GM12878 (cell line): ENCODE measurements around the gene FAM120A. TPM values are rescaled to one million over a fixed set of nuclear protein-coding genes. Genes with fewer than 3 reads are reported as not detected.

Source experiments
- ATAC-seq: fragments of 200-7000 bp; cut with Tn5 transposase; 3 replicates; pipeline ENCODE4 v1.9.1; 2020; ENCODE audit warnings: mild to moderate bottlenecking, moderate library complexity
- BruUV-seq: library from RNA; stranded (reverse); fragments of 400-500 nt; replicated peaks from 2 replicates; lab custom pipeline; 2021; lab: Mats Ljungman, UMichigan
- CTCF ChIA-PET: fragments of 300-600 bp; sonication (Branson Sonifier 250); formaldehyde crosslinking; extraction: SDS; loops from one replicate; lab custom pipeline; 2021; ENCODE audit warnings: inconsistent platforms; lab: Yijun Ruan, JAX
- POLR2A ChIA-PET: fragments of 350-600 bp; formaldehyde crosslinking; extraction: SDS; loops from one replicate; lab custom pipeline; 2021; ENCODE audit warnings: inconsistent platforms; lab: Charles Lee
- RAD21 ChIA-PET: fragments of 300-600 bp; sonication (Branson Sonifier 250); formaldehyde crosslinking; loops from one replicate; lab custom pipeline; 2023; ENCODE audit warnings: antibody characterized with exemption; ENCODE audit not compliant: unreplicated experiment; lab: Charles Lee
- SMC1A ChIA-PET: fragments of 300-600 bp; sonication (Branson Sonifier 250); formaldehyde crosslinking; loops from one replicate; lab custom pipeline; 2023; ENCODE audit not compliant: unreplicated experiment, uncharacterized antibody; lab: Charles Lee
- DNase-seq: peaks from one replicate; pipeline ENCODE4 v3.0.0-alpha.2; 2011; ENCODE audit warnings: low read depth, low spot score
- FAIRE-seq: peaks from 3 replicates; lab custom pipeline; 2011; peaks lifted over from hg19 to GRCh38; lab: Jason Lieb, UNC
- H2AFZ ChIP-seq: 2 replicates; pipeline ENCODE4 v1.6.0; 2011; ENCODE audit warnings: low read depth, low read length, control low read depth; ENCODE audit not compliant: control insufficient read depth
- H3K27ac ChIP-seq: 2 replicates; pipeline ENCODE4 v1.5.1; 2011; ENCODE audit warnings: control low read depth; ENCODE audit not compliant: control insufficient read depth, insufficient read depth
- H3K27me3 ChIP-seq, 2 experiments: replicated peaks in 1 of 2; 2 replicates each; pipeline versions ENCODE4 v1.6.0 to v1.6.1; 2011; ENCODE audit warnings: low read length in 1 of 2; ENCODE audit not compliant: control insufficient read depth in 2 of 2, insufficient read depth in 2 of 2
- H3K36me3 ChIP-seq, 2 experiments: 2 replicates each; pipeline ENCODE4 v1.5.1; 2011; ENCODE audit warnings: low read length in 1 of 2; ENCODE audit not compliant: control insufficient read depth in 2 of 2, insufficient read depth in 2 of 2
- H3K4me1 ChIP-seq: 2 replicates; pipeline ENCODE4 v1.6.1; 2011; ENCODE audit warnings: mild to moderate bottlenecking, low read length, moderate library complexity, mixed read lengths; ENCODE audit not compliant: control insufficient read depth, insufficient read depth
- H3K4me2 ChIP-seq: 2 replicates; pipeline ENCODE4 v1.6.0; 2011; ENCODE audit warnings: control low read depth; ENCODE audit not compliant: control insufficient read depth, insufficient read depth
- H3K4me3 ChIP-seq: fragments of 200-600 bp; sonication (generic); 2 replicates; pipeline ENCODE4 v1.5.1; 2016
- H3K79me2 ChIP-seq: 2 replicates; pipeline ENCODE4 v1.6.0; 2011; ENCODE audit warnings: low read length; ENCODE audit not compliant: control insufficient read depth, insufficient read depth
- H3K9ac ChIP-seq: 2 replicates; pipeline ENCODE4 v1.8.0; 2011; ENCODE audit warnings: low read length, control low read depth, mixed read lengths; ENCODE audit not compliant: control insufficient read depth, insufficient read depth
- H3K9me3 ChIP-seq: replicated peaks from 3 replicates; pipeline ENCODE4 v1.5.1; 2011; ENCODE audit warnings: mild to moderate bottlenecking, low read length; ENCODE audit not compliant: control insufficient read depth, insufficient read depth
- H4K20me1 ChIP-seq: 2 replicates; pipeline ENCODE4 v1.6.0; 2011; ENCODE audit not compliant: control insufficient read depth, insufficient read depth
- BMI1 ChIP-seq: fragments of 450-650 bp; IDR thresholded peaks from 2 replicates; pipeline ENCODE4 v1.6.1; 2016; ENCODE audit warnings: mild to moderate bottlenecking, moderate library complexity, borderline replicate concordance
- CREB1 ChIP-seq: IDR thresholded peaks from 2 replicates; pipeline ENCODE4 v1.6.1; 2012; ENCODE audit warnings: low read depth, mild to moderate bottlenecking, inconsistent platforms
- GATAD2B ChIP-seq: fragments of 450-650 bp; conservative IDR thresholded peaks from 2 replicates; pipeline ENCODE4 v1.6.1; 2017; ENCODE audit warnings: low read depth, mild to moderate bottlenecking, moderate library complexity
- HCFC1 ChIP-seq: fragments of 150-350 bp; IDR thresholded peaks from 2 replicates; pipeline ENCODE4 v1.6.1; 2014; ENCODE audit warnings: low read length
- HDAC6 ChIP-seq: fragments of 200-600 bp; sonication (generic); IDR thresholded peaks from one replicate; pipeline ENCODE4 v1.8.0; 2017; ENCODE audit warnings: antibody characterized with exemption; ENCODE audit not compliant: unreplicated experiment
- MEF2B ChIP-seq: fragments of 450-650 bp; IDR thresholded peaks from 2 replicates; pipeline ENCODE4 v1.6.1; 2018; ENCODE audit warnings: mild to moderate bottlenecking, moderate library complexity; ENCODE audit not compliant: partially characterized antibody, poor library complexity, severe bottlenecking
- NFYB ChIP-seq: IDR thresholded peaks from 2 replicates; pipeline ENCODE4 v1.6.1; 2011; ENCODE audit warnings: low read depth, mild to moderate bottlenecking, low read length, improper control_type of control experiment, moderate library complexity; ENCODE audit not compliant: insufficient read depth
- NR2C1 ChIP-seq: fragments of 450-650 bp; IDR thresholded peaks from 2 replicates; pipeline ENCODE4 v1.6.1; 2017; ENCODE audit warnings: antibody characterized with exemption, mild to moderate bottlenecking, moderate library complexity
- NR2C2 ChIP-seq: IDR thresholded peaks from 2 replicates; pipeline ENCODE4 v1.6.1; 2011; ENCODE audit warnings: borderline replicate concordance, low read depth; ENCODE audit not compliant: control insufficient read depth, insufficient read length
- SUPT20H ChIP-seq: IDR thresholded peaks from 2 replicates; pipeline ENCODE4 v1.6.1; 2011; ENCODE audit warnings: low read depth, mild to moderate bottlenecking, low read length, moderate library complexity, borderline replicate concordance; ENCODE audit not compliant: control insufficient read depth
- WGBS: methylation state at CpG from one replicate; pipeline ENCODE4 v1.1.6; 2016; ENCODE audit warnings: low lambda C conversion rate; ENCODE audit not compliant: insufficient replicate concordance, insufficient coverage; ENCODE audit errors: missing lambda C conversion rate; 5-methylcytosine and 5-hydroxymethylcytosine counted together
- in situ Hi-C: fragments of 300-500 bp; cut with MboI; formaldehyde crosslinking; loops from 9 replicates; pipeline ENCODE4 v1.14.3; 2018; ENCODE audit warnings: mixed read lengths
- intact Hi-C: fragments of 100-400 bp; cut with micrococcal nuclease; formaldehyde crosslinking; loops from one replicate; pipeline ENCODE4 v1.14.2; 2022; ENCODE audit not compliant: unreplicated experiment
- polyA plus RNA-seq, 11 experiments: library from polyadenylated mRNA; depleted of rRNA in 4 of 11; unstranded in 6 of 11; stranded (reverse) in 5 of 11; fragments of >200 nt; fragmentation: Nextera tagmentation in 4 of 11; fragmentation: Illumina TruSeq in 1 of 11; extraction: Ambion mirVana in 4 of 11; extraction: Trizol in 1 of 11; gene quantifications; 1 replicate in 1 of 11; 2 replicates in 10 of 11; pipeline versions ENCODE4 v1.2.1 to v1.2.3, GENCODE V29; 2011 to 2016; ENCODE audit warnings: inconsistent platforms in 2 of 11, missing spikeins in 2 of 11, low read depth in 1 of 11
- total RNA-seq, 4 experiments: library from RNA; depleted of rRNA in 3 of 4; stranded (reverse); fragments of >200 nt in 3 of 4; fragmentation: Illumina TruSeq in 1 of 4; extraction: Trizol in 1 of 4; gene quantifications; 2 replicates each; pipeline versions ENCODE4 v1.2.1 to v1.2.3, GENCODE V29; 2013 to 2021
- TF ChIP-seq, protein P1 (sequence below): IDR thresholded peaks from 2 replicates; pipeline ENCODE4 v1.6.1; 2012; ENCODE audit warnings: low read depth, low read length, improper control_type of control experiment
- TF ChIP-seq, protein P2 (sequence below): fragments of 450-650 bp; formaldehyde crosslinking; IDR thresholded peaks from 2 replicates; pipeline ENCODE4 v1.5.0; 2022; ENCODE audit warnings: mild to moderate bottlenecking, missing genetic modification characterization
- TF ChIP-seq, protein P3 (sequence below): fragments of 450-650 bp; IDR thresholded peaks from 2 replicates; pipeline ENCODE4 v1.6.1; 2017; ENCODE audit warnings: low read depth, mild to moderate bottlenecking, moderate library complexity

Gene FAM120A
- total and polyA plus RNA-seq, 10 of the 15 experiments (the other 5 are each of a cell fraction or from before 2014, with no cell fraction given), result 13.1 to 89.6 (median 52.5) TPM

DNA sequence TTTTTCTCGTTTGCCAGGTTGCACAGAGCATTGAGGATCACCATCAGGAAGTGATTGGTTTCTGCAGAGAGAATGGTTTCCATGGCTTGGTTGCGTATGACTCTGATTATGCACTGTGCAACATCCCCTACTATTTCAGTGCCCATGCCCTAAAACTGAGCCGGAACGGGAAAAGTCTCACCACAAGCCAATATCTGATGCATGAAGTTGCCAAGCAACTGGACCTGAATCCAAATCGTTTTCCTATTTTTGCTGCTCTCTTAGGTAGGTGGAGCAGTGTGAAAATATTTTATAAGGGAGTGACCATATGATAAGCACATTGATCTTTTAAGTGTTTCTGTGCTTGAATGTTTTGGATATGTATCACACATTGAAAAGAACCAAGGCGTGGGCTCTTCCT is 19.6 kb downstream of the FAM120A start (continued):
- TF ChIP-seq NR2C1, result no peak

DNA sequence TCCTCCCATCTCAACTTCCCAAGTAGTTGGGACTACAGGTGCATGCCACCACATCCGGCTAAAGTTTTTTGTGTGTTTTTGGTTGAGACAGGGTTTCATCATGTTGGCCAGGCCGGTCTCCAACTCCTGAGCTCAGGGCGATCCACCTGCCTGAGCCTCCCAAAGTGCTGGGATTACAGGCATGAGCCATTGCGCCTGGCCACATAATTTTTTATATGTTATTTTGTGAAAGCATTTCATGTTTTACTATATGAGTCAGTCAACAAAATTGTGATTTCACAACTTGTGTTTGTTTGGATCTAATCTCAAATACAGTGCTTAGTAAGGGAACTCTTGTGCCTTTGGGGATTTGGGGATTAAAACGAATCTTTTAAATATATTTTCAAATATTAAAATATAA is 21.9 kb downstream of the FAM120A start:
- FAIRE-seq (no peak), DNase-seq (no peak), ATAC-seq (no peak)
- H3K9ac ChIP-seq, result no peak overlapping the region
- POLR2A ChIA-PET, result no interaction called here
- TF ChIP-seq BMI1 (no peak), CREB1 (no peak), MEF2B (no peak), HCFC1 (no peak), NR2C2 (no peak), NFYB (no peak), GATAD2B (no peak), HDAC6 (no peak), SUPT20H (no peak)
- TF ChIP-seq, protein P1, sequence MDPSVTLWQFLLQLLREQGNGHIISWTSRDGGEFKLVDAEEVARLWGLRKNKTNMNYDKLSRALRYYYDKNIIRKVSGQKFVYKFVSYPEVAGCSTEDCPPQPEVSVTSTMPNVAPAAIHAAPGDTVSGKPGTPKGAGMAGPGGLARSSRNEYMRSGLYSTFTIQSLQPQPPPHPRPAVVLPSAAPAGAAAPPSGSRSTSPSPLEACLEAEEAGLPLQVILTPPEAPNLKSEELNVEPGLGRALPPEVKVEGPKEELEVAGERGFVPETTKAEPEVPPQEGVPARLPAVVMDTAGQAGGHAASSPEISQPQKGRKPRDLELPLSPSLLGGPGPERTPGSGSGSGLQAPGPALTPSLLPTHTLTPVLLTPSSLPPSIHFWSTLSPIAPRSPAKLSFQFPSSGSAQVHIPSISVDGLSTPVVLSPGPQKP, result no peak
- TF ChIP-seq, protein P2, sequence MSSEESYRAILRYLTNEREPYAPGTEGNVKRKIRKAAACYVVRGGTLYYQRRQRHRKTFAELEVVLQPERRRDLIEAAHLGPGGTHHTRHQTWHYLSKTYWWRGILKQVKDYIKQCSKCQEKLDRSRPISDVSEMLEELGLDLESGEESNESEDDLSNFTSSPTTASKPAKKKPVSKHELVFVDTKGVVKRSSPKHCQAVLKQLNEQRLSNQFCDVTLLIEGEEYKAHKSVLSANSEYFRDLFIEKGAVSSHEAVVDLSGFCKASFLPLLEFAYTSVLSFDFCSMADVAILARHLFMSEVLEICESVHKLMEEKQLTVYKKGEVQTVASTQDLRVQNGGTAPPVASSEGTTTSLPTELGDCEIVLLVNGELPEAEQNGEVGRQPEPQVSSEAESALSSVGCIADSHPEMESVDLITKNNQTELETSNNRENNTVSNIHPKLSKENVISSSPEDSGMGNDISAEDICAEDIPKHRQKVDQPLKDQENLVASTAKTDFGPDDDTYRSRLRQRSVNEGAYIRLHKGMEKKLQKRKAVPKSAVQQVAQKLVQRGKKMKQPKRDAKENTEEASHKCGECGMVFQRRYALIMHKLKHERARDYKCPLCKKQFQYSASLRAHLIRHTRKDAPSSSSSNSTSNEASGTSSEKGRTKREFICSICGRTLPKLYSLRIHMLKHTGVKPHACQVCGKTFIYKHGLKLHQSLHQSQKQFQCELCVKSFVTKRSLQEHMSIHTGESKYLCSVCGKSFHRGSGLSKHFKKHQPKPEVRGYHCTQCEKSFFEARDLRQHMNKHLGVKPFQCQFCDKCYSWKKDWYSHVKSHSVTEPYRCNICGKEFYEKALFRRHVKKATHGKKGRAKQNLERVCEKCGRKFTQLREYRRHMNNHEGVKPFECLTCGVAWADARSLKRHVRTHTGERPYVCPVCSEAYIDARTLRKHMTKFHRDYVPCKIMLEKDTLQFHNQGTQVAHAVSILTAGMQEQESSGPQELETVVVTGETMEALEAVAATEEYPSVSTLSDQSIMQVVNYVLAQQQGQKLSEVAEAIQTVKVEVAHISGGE, result no peak
- TF ChIP-seq, protein P3, sequence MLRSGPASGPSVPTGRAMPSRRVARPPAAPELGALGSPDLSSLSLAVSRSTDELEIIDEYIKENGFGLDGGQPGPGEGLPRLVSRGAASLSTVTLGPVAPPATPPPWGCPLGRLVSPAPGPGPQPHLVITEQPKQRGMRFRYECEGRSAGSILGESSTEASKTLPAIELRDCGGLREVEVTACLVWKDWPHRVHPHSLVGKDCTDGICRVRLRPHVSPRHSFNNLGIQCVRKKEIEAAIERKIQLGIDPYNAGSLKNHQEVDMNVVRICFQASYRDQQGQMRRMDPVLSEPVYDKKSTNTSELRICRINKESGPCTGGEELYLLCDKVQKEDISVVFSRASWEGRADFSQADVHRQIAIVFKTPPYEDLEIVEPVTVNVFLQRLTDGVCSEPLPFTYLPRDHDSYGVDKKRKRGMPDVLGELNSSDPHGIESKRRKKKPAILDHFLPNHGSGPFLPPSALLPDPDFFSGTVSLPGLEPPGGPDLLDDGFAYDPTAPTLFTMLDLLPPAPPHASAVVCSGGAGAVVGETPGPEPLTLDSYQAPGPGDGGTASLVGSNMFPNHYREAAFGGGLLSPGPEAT, result no peak
- RAD21 ChIA-PET, result no interaction called here
- no peak overlapping the region for H2AFZ ChIP-seq
- H3K27ac ChIP-seq, result no peak overlapping the region
- in situ Hi-C loops, result no loop called here
- peaks cover 8% of the 10 kb centered on the region; the same call in 1 of the 2 replicates for H3K4me1 ChIP-seq
- no peaks in the 10 kb centered on the region for H3K27me3 ChIP-seq
- peaks cover 44% of the 10 kb centered on the region for H3K79me2 ChIP-seq
- SMC1A ChIA-PET, result interaction anchor here (1.1 to 1.4 kb wide), 3 partner anchors 9 to 17 kb away, joined by 3 to 13 read pairs (median 5); no protein-coding TSS in a partner anchor
- H3K4me3 ChIP-seq, result no peak overlapping the region
- 76% methylated on average over 5 of the region's 5 CpGs for WGBS
- intact Hi-C loops, result no loop called here
- H4K20me1 ChIP-seq, result no peaks in the 10 kb centered on the region
- no TSS peak for BruUV-seq
- no peak overlapping the region for H3K4me2 ChIP-seq
- no peaks in the 10 kb centered on the region for H3K9me3 ChIP-seq
- H3K36me3 ChIP-seq, result peaks cover 3 to 13% of the 10 kb centered on the region in 2 experiments; a peak in 3 of 4 replicates
- CTCF ChIA-PET, result interaction anchor here (1.2 to 1.6 kb wide), 2 partner anchors 17 to 19 kb away, joined by 4 to 5 read pairs; no protein-coding TSS in a partner anchor
